Kasumi-1 (cell line): ENCODE results near the gene OR8G5.

Source experiments
- DNase-seq, 2 experiments: peaks; one replicate each; lab custom pipeline; 2025; lab: John Stamatoyannopoulos, UW

Gene OR8G5

DNA sequence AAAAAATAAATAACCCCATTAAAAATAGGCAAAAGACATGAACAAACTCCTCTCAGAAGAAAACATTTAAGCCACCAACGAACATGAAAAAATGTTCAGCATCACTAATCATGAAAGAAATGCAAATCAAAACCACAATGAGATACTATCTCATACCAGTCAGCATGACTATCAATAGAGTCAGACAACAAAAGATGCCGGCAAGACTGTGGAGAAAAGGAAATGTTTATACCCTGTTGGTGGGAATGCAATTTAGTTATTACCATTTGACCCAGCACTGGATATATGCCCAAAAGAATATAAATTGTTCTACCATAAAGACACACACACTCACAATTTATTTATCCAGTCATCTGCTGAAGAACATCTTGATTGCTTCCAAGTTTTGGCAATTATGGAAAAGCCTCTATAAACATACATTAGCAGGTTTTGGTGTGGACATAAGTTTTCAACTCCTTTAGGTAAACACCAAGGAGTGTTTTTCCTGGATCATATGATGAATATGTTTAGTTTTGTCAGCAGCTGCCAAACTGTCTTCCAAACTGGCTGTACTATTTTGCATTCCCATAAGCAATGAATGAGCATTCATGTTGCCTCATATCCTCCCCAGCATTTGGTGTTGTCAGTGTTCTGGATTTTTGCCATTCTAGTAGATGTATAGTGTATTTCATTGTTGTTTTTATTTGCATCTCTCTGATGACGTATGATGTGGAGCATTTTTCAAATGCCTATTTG lies 29.6 kb downstream of the OR8G5 start:
- no peak for DNase-seq

DNA sequence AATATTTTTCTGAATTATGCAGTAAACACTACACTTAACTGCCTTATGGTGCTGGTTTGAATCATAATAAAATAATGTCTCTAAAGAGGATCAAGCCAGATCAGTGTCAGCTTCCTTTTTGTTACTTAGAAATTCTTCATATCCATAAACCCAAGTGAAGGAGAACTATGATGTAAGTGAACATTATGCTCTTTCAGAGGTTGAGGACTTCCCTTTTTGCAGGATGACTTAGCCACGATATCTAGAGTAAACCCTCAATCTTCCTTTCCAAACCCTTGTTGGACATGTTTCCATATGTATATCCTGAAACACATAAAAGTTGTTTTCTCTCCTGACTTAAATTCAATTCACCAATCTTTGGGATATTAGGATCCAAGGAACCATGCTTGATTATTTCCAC lies 38.5 kb downstream of the OR8G5 start:
- DNase-seq = no peak

DNA sequence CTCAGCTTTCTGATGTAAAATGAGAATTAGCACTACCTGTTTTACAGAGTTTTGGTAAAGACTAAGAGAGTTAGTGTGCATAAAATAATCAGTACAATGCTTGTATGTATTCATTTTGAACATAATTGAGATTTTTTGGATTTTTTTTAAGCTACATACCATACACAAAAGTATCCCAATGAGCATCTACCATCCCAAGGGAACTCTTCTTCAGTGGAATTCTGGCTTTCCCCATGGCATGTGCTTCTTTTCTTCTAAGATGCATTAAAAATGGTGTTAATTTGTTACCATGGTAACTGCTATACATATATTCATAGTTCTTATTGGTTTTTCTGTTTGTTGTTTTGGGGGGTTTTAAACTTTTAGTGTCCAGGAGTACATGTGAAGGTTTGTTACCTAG lies 39.8 kb downstream of the OR8G5 start:
- no peak for DNase-seq

DNA sequence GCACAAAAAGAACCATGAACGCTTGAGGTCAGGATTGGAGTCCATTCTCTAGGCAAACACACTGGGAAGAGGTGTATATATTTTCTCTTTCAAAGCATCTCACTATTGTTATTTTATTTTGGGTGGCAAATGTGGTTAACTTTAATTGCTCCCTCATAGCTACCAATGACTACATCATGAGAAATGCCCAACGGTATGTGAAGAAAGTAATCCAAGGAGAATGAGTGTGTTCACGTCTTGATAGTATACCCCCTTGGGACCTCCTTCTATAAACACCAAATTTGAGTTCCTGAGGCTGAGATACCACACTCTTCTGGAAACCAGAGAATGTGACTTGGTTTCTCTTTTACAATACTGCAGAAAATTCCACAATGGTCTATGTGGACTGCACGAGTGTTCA lies 41.7 kb downstream of the OR8G5 start:
- DNase-seq = no peak

DNA sequence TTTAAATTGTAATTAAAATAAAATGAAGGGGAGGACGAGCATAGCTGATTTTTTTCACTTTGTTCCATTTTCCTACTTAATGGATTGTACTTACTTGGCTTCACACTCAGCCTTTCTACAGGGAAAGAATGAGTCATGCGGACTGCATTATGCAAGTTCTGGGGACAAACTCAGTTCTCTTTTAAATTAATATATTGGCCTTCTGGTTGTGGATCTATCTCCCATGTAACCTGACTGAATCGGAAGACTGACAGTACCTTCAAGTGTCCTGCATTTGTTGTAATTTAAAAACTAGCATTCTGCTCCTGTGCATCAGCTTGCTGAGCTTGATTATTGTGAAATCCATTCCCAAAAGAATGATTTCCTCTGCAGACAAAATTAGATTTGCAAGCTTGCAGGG lies 45.4 kb downstream of the OR8G5 start:
- no peak for DNase-seq

DNA sequence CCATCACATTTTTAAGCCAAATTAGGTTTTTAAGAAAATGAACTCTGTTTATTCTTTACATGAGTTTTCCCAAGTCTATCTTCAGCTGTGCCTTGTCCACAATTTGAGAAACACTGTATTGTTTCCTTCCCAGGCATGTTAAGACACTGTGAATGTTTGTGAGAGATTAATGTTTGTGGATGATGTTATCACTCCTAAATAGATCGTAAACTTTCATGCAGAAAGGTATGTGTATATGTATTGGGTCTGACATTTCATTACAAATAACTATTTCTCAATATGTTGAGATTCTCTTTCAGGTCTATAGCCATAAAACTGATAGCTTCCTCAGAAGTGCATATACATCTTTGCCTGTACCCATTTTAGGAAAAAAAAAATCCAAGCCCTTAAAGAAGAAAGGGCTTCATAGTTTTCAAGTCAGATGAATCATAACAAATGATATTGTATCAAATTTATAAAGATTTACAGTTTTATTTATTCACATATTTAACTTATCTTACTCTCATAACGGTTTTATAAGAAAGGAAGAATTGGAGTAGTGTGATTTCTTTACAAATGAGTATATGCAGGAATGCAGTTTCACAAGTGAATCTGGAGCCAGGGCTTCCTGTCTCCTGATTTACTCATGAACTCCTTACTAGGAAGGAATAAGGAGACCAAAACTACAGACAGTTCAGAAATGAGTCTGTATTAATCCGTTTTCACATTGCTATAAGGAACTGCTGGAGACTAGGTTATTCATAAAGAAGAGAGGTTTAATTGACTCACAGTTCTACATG lies 46.4 kb downstream of the OR8G5 start:
- no peak for DNase-seq

DNA sequence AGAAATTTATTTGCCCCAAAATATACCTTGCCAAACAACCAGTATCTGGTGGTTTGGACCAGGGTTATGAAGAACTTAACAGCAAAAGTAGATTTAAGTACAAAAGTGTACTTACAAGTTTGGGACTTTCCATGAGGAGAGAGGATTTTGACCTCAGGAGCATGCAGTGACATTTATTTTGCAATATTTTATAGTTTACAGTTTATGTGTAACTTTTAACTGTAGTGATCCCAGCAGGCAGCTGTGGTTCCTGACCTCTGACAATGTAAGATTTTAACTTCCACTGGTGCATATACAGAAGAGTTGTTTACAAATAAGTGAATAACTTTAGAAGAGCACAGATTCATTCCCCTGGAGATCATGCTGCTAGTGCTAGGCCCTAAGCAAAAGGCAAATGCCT lies 50.9 kb downstream of the OR8G5 start:
- no peak for DNase-seq

DNA sequence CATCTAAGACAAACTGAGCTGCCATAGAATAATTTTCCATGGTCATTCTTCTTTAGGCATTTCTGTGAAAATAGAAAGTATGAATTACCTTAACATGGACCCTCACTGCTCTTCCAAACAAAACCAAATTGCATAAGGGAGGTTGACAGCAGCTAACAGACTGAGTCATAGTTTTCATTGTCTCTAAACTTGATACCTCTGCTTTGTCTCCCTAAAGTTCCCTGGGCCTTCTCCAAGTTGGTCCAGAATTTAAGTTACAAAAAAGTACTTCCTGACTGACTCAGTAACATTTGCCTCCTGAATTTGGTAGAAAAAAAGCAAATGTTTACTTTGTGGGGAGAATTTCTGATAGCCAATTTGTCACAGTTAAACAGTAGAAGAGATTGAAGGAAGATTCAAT lies 54.5 kb downstream of the OR8G5 start:
- no peak for DNase-seq

DNA sequence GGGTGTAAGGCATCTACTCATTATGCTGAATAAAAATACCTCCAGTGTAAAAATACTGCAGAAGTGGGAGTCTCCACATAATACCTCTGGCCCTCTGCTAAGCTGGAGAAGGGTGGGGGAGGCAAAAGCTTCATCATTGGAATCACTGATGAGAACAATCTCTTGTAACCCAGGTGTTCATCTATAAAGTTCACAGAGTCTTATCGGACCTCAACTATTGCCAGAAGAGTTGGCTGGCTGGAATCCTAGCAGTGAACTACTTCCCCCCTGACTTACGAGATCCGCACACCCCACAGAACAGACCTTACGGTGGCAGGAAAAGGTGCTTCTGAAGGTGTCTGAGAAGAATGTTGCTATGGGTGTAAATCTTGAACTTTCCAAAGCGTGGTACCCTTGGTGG lies 55.1 kb downstream of the OR8G5 start:
- no peak for DNase-seq

DNA sequence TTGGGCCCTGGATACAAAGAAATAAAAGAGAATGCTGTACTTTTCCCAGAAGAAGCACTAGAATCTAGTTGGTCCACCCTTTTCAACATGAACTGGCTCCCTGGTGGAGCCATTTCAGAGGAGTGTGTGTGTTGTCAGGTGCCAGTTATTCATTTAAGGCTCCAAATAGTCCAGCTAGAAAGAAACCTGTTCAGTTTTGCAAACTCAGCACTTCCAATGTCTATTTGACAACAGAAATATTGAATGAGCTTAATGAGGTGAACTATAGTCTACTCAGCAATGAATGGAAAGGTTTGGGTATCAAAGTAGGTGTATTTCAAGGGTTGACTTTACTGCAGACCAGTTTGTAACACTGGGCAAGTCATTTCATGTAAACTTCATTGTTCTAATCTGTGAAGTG lies 55.5 kb downstream of the OR8G5 start:
- no peak for DNase-seq

DNA sequence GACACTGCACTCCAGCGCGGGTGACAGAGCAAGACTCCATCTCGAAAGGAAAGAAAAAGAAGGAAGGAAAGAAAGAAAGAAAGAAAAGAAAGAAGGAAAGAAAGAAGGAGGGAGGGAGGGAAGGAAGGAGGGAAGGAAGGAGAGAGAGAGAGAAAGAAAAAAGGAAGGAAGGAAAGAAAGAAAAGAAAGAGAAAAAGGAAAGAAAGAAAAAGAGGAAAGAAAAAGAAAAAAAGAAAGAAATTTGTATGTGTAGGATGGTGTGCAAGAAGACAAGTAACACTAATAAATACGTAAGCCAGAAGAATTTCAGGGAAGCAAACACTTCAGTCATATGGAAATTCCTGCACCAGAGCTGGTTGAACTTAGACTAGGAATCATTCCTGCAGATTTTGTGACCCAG lies 57.0 kb downstream of the OR8G5 start:
- DNase-seq = no peak

DNA sequence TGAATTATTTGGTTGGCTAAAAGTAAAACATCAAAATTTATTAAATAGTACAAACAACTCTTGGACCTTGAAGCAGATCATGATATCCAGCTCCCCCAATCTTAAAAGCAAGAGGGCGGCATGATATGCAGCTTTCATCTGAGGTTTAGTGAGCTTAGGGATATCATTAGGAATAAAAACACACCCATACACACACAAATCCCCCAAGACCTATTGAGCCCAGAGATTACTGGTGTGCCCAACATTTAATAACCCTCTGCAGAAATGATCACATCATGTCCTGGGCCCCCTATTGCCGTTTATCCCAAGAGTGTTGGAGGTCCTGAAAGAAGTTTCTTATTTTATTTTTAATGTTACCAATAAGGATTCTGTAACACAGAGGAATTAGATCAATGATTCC lies 57.7 kb downstream of the OR8G5 start, which contains the start of gene OR8D1:
Gene OR8D1 (minus strand): TSS at position 101 of the 400 bp plus-strand sequence. CDS start 3,183 bp downstream, outside the sequence.
- DNase-seq = no peak

DNA sequence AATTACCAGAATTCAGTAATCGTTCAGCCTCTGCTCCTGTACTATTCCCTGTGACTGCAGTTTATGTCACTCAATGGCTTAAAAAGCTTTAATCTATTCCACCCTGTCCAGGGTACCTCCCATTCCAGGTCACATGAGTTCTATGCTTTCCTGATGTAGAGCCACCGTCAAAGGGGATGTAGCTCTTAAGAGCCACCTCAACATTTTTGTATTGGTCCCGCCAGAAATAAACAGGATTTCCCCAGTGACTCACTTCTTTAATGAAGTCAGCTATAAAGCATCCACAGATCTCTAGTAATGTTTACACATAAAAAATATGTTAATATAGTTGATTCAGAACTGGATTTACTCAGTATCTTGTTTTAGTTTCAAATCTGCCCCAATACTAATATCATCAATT lies 58.9 kb downstream of the OR8G5 start:
- DNase-seq = no peak
